B cell (primary cell): ENCODE data around the gene GRHL3. TPM values are rescaled to one million over a fixed set of nuclear protein-coding genes. Genes with fewer than 3 reads are reported as not detected.

Experiments used
- ATAC-seq: fragments of 200-7000 bp; cut with Tn5 transposase; one replicate; pipeline ENCODE4 v1.10.0; 2021; ENCODE audit warnings: low read depth, mild to moderate bottlenecking, moderate number of reproducible peaks, moderate library complexity
- CTCF ChIA-PET: fragments of 350-600 bp; sonication (Branson Sonifier 250); formaldehyde crosslinking; loops from one replicate; lab custom pipeline; 2021; ENCODE audit warnings: antibody characterized with exemption, inconsistent platforms; lab: Charles Lee
- POLR2A ChIA-PET: fragments of 350-600 bp; sonication (Branson Sonifier 250); formaldehyde crosslinking; loops from one replicate; lab custom pipeline; 2021; ENCODE audit warnings: antibody characterized with exemption; lab: Charles Lee
- DNase-seq: peaks from one replicate; pipeline ENCODE4 v3.0.0; 2013
- H2AFZ ChIP-seq: 2 replicates; pipeline ENCODE4 v1.6.1; 2012; ENCODE audit warnings: mild to moderate bottlenecking, low read depth, low read length; ENCODE audit not compliant: insufficient read depth, poor library complexity, severe bottlenecking
- H3K27ac ChIP-seq, 2 donors: 1 replicate in 1 of 2; 2 replicates in 1 of 2; pipeline ENCODE4 v1.5.1; 2012 to 2013; ENCODE audit warnings: low read length in 2 of 2, mild to moderate bottlenecking in 2 of 2, moderate library complexity in 1 of 2
- H3K27me3 ChIP-seq, 4 experiments: fragments of 200-600 bp in 1 of 4; sonication (generic) in 1 of 4; replicated peaks in 1 of 4; 1 replicate in 2 of 4; 2 replicates in 2 of 4; pipeline versions ENCODE4 v1.6.1 to v1.7.0; 2013 to 2016; ENCODE audit warnings: low read length in 3 of 4, mild to moderate bottlenecking in 2 of 4, mixed read lengths in 1 of 4, moderate library complexity in 1 of 4; ENCODE audit not compliant: insufficient read depth in 4 of 4, control insufficient read depth in 3 of 4; ENCODE audit errors: control extremely low read depth in 1 of 4
- H3K36me3 ChIP-seq, 2 experiments: replicated peaks in 1 of 2; 1 replicate in 1 of 2; 2 replicates in 1 of 2; pipeline versions ENCODE4 v1.6.1 to v1.7.1; 2013; ENCODE audit warnings: low read length in 1 of 2; ENCODE audit not compliant: insufficient read depth in 2 of 2, control insufficient read depth in 1 of 2; ENCODE audit errors: control extremely low read depth in 1 of 2, extremely low read depth in 1 of 2
- H3K4me1 ChIP-seq, 2 donors: fragments of 200-600 bp in 1 of 2; sonication (generic) in 1 of 2; 1 replicate in 1 of 2; 2 replicates in 1 of 2; pipeline versions ENCODE4 v1.5.1 to v1.6.1; 2013 to 2017; ENCODE audit warnings: low read length in 2 of 2; ENCODE audit not compliant: control insufficient read depth in 2 of 2, insufficient read depth in 2 of 2
- H3K4me2 ChIP-seq: replicated peaks from 2 replicates; pipeline ENCODE3; 2012; ENCODE audit warnings: mild to moderate bottlenecking, low read depth, low read length; ENCODE audit not compliant: poor library complexity, severe bottlenecking
- H3K4me3 ChIP-seq, 5 experiments: fragments of 200-600 bp in 1 of 5; sonication (generic) in 1 of 5; 1 replicate in 3 of 5; 2 replicates in 2 of 5; pipeline versions ENCODE4 v1.5.1 to v1.7.0; 2011 to 2016; ENCODE audit warnings: low read length in 4 of 5, mild to moderate bottlenecking in 4 of 5, low read depth in 2 of 5, control low read depth in 1 of 5, moderate library complexity in 1 of 5; ENCODE audit not compliant: insufficient read depth in 1 of 5; ENCODE audit errors: control extremely low read depth in 1 of 5, extremely low read depth in 1 of 5
- H3K79me2 ChIP-seq: fragments of 200-600 bp; sonication (generic); one replicate; pipeline ENCODE4 v1.6.0; 2016; ENCODE audit warnings: low read length; ENCODE audit not compliant: control insufficient read depth, insufficient read depth
- H3K9ac ChIP-seq: fragments of 200-600 bp; sonication (generic); 2 replicates; pipeline ENCODE4 v1.6.1; 2017; ENCODE audit warnings: mild to moderate bottlenecking, low read length, moderate library complexity
- H3K9me3 ChIP-seq, 3 donors: one replicate each; pipeline versions ENCODE4 v1.6.1 to v1.7.1; 2013; ENCODE audit warnings: low read length in 2 of 3; ENCODE audit not compliant: control insufficient read depth in 2 of 3, insufficient read depth in 1 of 3; ENCODE audit errors: control extremely low read depth in 1 of 3
- H4K20me1 ChIP-seq: 2 replicates; pipeline ENCODE4 v1.6.0; 2012; ENCODE audit warnings: mild to moderate bottlenecking, low read length; ENCODE audit not compliant: insufficient read depth, control insufficient read depth, poor library complexity, severe bottlenecking
- H3K27ac Mint-ChIP-seq: one replicate; pipeline ENCODE4 v1.8.0; 2021; ENCODE audit warnings: mixed read lengths
- H3K27me3 Mint-ChIP-seq: one replicate; pipeline ENCODE4 v1.8.0; 2021; ENCODE audit warnings: mixed read lengths
- H3K4me1 Mint-ChIP-seq: one replicate; pipeline ENCODE4 v1.8.0; 2021; ENCODE audit warnings: mixed read lengths
- H3K4me3 Mint-ChIP-seq: one replicate; pipeline ENCODE4 v1.8.0; 2021; ENCODE audit warnings: mixed read lengths
- H3K9me3 Mint-ChIP-seq: one replicate; pipeline ENCODE4 v1.8.0; 2022; ENCODE audit warnings: mixed read lengths; ENCODE audit not compliant: insufficient read depth
- CTCF ChIP-seq: fragments of 200-600 bp; IDR thresholded peaks from one replicate; pipeline ENCODE4 v1.8.0; 2022; ENCODE audit warnings: antibody characterized with exemption, mild to moderate bottlenecking
- EZH2 ChIP-seq: IDR thresholded peaks from 2 replicates; pipeline ENCODE4 v1.6.1; 2012; ENCODE audit warnings: borderline replicate concordance, low read depth, mild to moderate bottlenecking, moderate library complexity, low read length; ENCODE audit not compliant: insufficient read depth, poor library complexity, severe bottlenecking
- WGBS: methylation state at CpG from one replicate; pipeline ENCODE4 v1.1.5; 2013; ENCODE audit warnings: missing lambda C conversion rate; ENCODE audit not compliant: insufficient coverage; 5-methylcytosine and 5-hydroxymethylcytosine counted together
- intact Hi-C: fragments of 100-400 bp; cut with micrococcal nuclease; formaldehyde crosslinking; loops from one replicate; pipeline ENCODE4 v1.10.0; 2022
- polyA plus RNA-seq: library from polyadenylated mRNA; depleted of rRNA; stranded (reverse); fragments of >200 nt; gene quantifications from 2 replicates; pipeline ENCODE4 v1.2.3, GENCODE V29; 2012
- total RNA-seq, 2 donors: library from RNA; stranded (reverse); fragments of 120-200 nt in 1 of 2; gene quantifications; 1 replicate in 1 of 2; 2 replicates in 1 of 2; pipeline versions ENCODE4 v1.2.3 to v1.2.4, GENCODE V29; 2013 to 2022

The GRHL3 gene
- total and polyA plus RNA-seq, 2 donors (not counting 1 experiment from before 2014, with no cell fraction given): not detected

- intact Hi-C loops: no loop called here
- no peaks in the 10 kb centered on the region for H3K4me1 Mint-ChIP-seq
- TF ChIP-seq EZH2 (no peak), CTCF (no peak)
- H3K36me3 ChIP-seq: no peaks in the 10 kb centered on the region
- no peaks in the 10 kb centered on the region for H3K9me3 ChIP-seq
- no peak for DNase-seq
- peaks cover 0 to 5% (median under 1%) of the 10 kb centered on the region in 4 experiments for H3K27me3 ChIP-seq
- H3K9ac ChIP-seq: no peak overlapping the region
- no peak overlapping the region for H3K4me3 Mint-ChIP-seq
- no peak overlapping the region for H3K27ac Mint-ChIP-seq
- no peaks in the 10 kb centered on the region for H3K4me1 ChIP-seq
- H3K79me2 ChIP-seq: no peaks in the 10 kb centered on the region
- no peaks in the 10 kb centered on the region for H3K9me3 Mint-ChIP-seq
- ATAC-seq: no peak
- no peak overlapping the region for H3K4me2 ChIP-seq
- peaks cover 22% of the 10 kb centered on the region for H3K27me3 Mint-ChIP-seq
- H3K4me3 ChIP-seq: no peak overlapping the region
- ChIA-PET POLR2A (interaction anchor here (0.7 kb wide), 1 partner anchor 8 kb away, joined by 3 read pairs; no protein-coding TSS in a partner anchor), CTCF (no interaction called here)
- WGBS: 90% methylated on average over 2 of the region's 6 CpGs
- no peak overlapping the region for H3K27ac ChIP-seq
- no peaks in the 10 kb centered on the region for H4K20me1 ChIP-seq
- no peak overlapping the region for H2AFZ ChIP-seq
These were observed 19.3 kb upstream of the GRHL3 start for GRCh38 chr1:24299901-24300300.

GRCh38 chr1:24300971-24301784 is 18.0 kb upstream of the GRHL3 start:
- ChIA-PET CTCF (no interaction called here), POLR2A (no interaction called here)

More at GRCh38 chr1:24300971-24301784, 18.0 kb upstream of the GRHL3 start:
- 90% methylated on average over 4 of the region's 7 CpGs for WGBS
- Histone ChIP-seq H4K20me1 (no peaks in the 10 kb centered on the region), H3K4me2 (no peak overlapping the region), H2AFZ (no peak overlapping the region), H3K36me3 (no peaks in the 10 kb centered on the region), H3K4me1 (no peaks in the 10 kb centered on the region), H3K27ac (no peak overlapping the region), H3K9ac (no peak overlapping the region), H3K79me2 (no peaks in the 10 kb centered on the region), H3K4me3 (no peak overlapping the region), H3K9me3 (no peaks in the 10 kb centered on the region), H3K27me3 (peaks cover 0 to 8% (median 3%) of the 10 kb centered on the region in 4 experiments)
- no peak for DNase-seq
- TF ChIP-seq EZH2 (no peak), CTCF (no peak)
- intact Hi-C loops: no loop called here
- ATAC-seq: no peak
- H3K27me3 Mint-ChIP-seq: peaks cover 23% of the 10 kb centered on the region
- H3K4me3 Mint-ChIP-seq: no peak overlapping the region
- H3K27ac Mint-ChIP-seq: no peak overlapping the region
- H3K4me1 Mint-ChIP-seq: no peaks in the 10 kb centered on the region
- H3K9me3 Mint-ChIP-seq: no peaks in the 10 kb centered on the region
